Karpas-422 (cell line): ENCODE measurements around the gene DCN. TPM values are rescaled to one million over a fixed set of nuclear protein-coding genes. Genes with fewer than 3 reads are reported as not detected.

Experiments used
- DNase-seq: peaks from one replicate; pipeline ENCODE4 v3.0.0-alpha.2; 2015
- H2AFZ ChIP-seq: fragments of 200-600 bp; sonication (generic); 2 replicates; pipeline ENCODE4 v1.6.1; 2014; ENCODE audit warnings: antibody characterized with exemption, low read length, mixed read lengths
- H3K27ac ChIP-seq: fragments of 200-600 bp; sonication (generic); 2 replicates; pipeline ENCODE4 v1.5.1; 2014; ENCODE audit warnings: mild to moderate bottlenecking, low read length, moderate library complexity
- H3K27me3 ChIP-seq: fragments of 200-600 bp; sonication (generic); 2 replicates; pipeline ENCODE4 v1.6.1; 2014; ENCODE audit warnings: low read length, mixed read lengths
- H3K36me3 ChIP-seq: fragments of 200-600 bp; sonication (generic); 2 replicates; pipeline ENCODE4 v1.6.1; 2014; ENCODE audit warnings: low read length, mixed read lengths; ENCODE audit not compliant: insufficient read depth
- H3K4me1 ChIP-seq: fragments of 200-600 bp; sonication (generic); 2 replicates; pipeline ENCODE4 v1.6.1; 2014; ENCODE audit warnings: mild to moderate bottlenecking, low read length, mixed read lengths
- H3K4me2 ChIP-seq: fragments of 200-600 bp; sonication (generic); 2 replicates; pipeline ENCODE4 v1.6.1; 2014; ENCODE audit warnings: low read length, low read depth, mild to moderate bottlenecking; ENCODE audit not compliant: poor library complexity, severe bottlenecking
- H3K4me3 ChIP-seq: fragments of 200-600 bp; sonication (generic); 2 replicates; pipeline ENCODE4 v1.5.1; 2014; ENCODE audit warnings: mild to moderate bottlenecking, antibody characterized with exemption, low read length, mixed read lengths
- H3K79me2 ChIP-seq: fragments of 200-600 bp; sonication (generic); 2 replicates; pipeline ENCODE4 v1.6.1; 2014; ENCODE audit warnings: mild to moderate bottlenecking, low read length, mixed read lengths
- H3K9ac ChIP-seq: fragments of 200-600 bp; sonication (generic); 2 replicates; pipeline ENCODE4 v1.6.0; 2014; ENCODE audit warnings: low read length
- H3K9me2 ChIP-seq: fragments of 200-600 bp; sonication (generic), shearing (Covaris generic); replicated peaks from 2 replicates; pipeline ENCODE4 v1.6.0; 2014; ENCODE audit warnings: mild to moderate bottlenecking, low read length, moderate library complexity; ENCODE audit not compliant: insufficient read depth
- H3K9me3 ChIP-seq: fragments of 300-700, 200-600 bp; sonication (generic); 2 replicates; pipeline ENCODE4 v1.6.1; 2014; ENCODE audit warnings: low read length, mixed read lengths
- H4K20me1 ChIP-seq: fragments of 200-600 bp; sonication (generic); 2 replicates; pipeline ENCODE4 v1.6.1; 2014; ENCODE audit warnings: mild to moderate bottlenecking, antibody characterized with exemption, low read length, low read depth; ENCODE audit not compliant: insufficient read depth
- total RNA-seq: library from RNA; depleted of rRNA; stranded (reverse); fragments of >200 nt; shearing (Covaris generic); gene quantifications from 2 replicates; pipeline ENCODE4 v1.2.3, GENCODE V29; 2014; ENCODE audit warnings: low replicate concordance

DCN gene
- total RNA-seq, 1 experiment from 2014 or later, result 1,580 TPM

DNA sequence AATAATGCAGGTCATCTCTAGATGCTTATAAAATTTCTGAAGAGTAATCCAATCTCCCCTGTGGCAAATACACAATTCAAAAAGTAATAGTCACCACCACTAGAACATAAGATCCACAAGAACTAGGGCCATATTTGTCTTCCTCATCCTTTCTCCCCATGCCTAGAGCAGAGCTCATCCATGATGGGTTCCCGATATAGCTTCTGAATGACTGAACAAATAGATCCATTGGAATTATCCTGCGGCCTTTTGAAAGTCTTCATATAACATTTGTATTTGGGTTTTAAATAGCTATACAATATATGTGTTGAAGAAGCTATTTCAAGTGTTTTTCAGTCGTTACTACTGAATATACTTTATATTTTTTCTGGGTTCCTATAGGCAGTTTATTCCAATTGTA is 5.7 kb downstream of the DCN start:
- H3K36me3 ChIP-seq, result peaks cover 42% of the 10 kb centered on the region
- DNase-seq, result peak; percentile 58
- no peaks in the 10 kb centered on the region for H3K9me3 ChIP-seq
- peak overlapping the region; percentile 81 for H3K9ac ChIP-seq
- peaks cover 65% of the 10 kb centered on the region for H3K79me2 ChIP-seq
- peak overlapping the region; percentile 74 for H3K4me3 ChIP-seq
- peaks cover 70% of the 10 kb centered on the region for H3K4me1 ChIP-seq
- no peak overlapping the region for H2AFZ ChIP-seq
- peak overlapping the region; percentile 88 for H3K4me2 ChIP-seq
- H3K27me3 ChIP-seq, result no peaks in the 10 kb centered on the region
- no peaks in the 10 kb centered on the region for H4K20me1 ChIP-seq
- H3K9me2 ChIP-seq, result no peaks in the 10 kb centered on the region
- H3K27ac ChIP-seq, result peak overlapping the region; percentile 98

GRCh38 chr12:91176358-91176757 is 6.3 kb downstream of the DCN start:
- Histone ChIP-seq H4K20me1 (no peaks in the 10 kb centered on the region), H3K4me3 (peak overlapping the region; percentile 74), H3K36me3 (peaks cover 47% of the 10 kb centered on the region), H3K27ac (peak overlapping the region; percentile 98), H3K9ac (peak overlapping the region; percentile 81), H3K4me1 (peaks cover 69% of the 10 kb centered on the region), H3K4me2 (peak overlapping the region; percentile 88), H3K9me2 (no peaks in the 10 kb centered on the region), H3K9me3 (no peaks in the 10 kb centered on the region), H2AFZ (no peak overlapping the region), H3K79me2 (peaks cover 70% of the 10 kb centered on the region), H3K27me3 (no peaks in the 10 kb centered on the region)
- no peak for DNase-seq

- no peak overlapping the region for H2AFZ ChIP-seq
- H3K27me3 ChIP-seq, result no peaks in the 10 kb centered on the region
- peak overlapping the region; percentile 98 for H3K27ac ChIP-seq
- no peaks in the 10 kb centered on the region for H3K9me2 ChIP-seq
- H3K4me1 ChIP-seq, result peaks cover 43% of the 10 kb centered on the region
- peak overlapping the region; percentile 22; the same call in 1 of the 2 replicates for H3K9ac ChIP-seq
- H3K36me3 ChIP-seq, result peaks cover 48% of the 10 kb centered on the region
- no peaks in the 10 kb centered on the region for H3K9me3 ChIP-seq
- H4K20me1 ChIP-seq, result no peaks in the 10 kb centered on the region
- no peak overlapping the region for H3K4me3 ChIP-seq
- H3K79me2 ChIP-seq, result peaks cover 60% of the 10 kb centered on the region
- DNase-seq, result no peak
- H3K4me2 ChIP-seq, result peak overlapping the region; percentile 88
These were observed 9.5 kb downstream of the DCN start for GRCh38 chr12:91173124-91173523.

- no peak overlapping the region for H2AFZ ChIP-seq
- no peak for DNase-seq
- H3K9me2 ChIP-seq, result no peaks in the 10 kb centered on the region
- H4K20me1 ChIP-seq, result no peaks in the 10 kb centered on the region
- no peak overlapping the region for H3K9ac ChIP-seq
- peaks cover 56% of the 10 kb centered on the region for H3K79me2 ChIP-seq
- no peak overlapping the region for H3K4me2 ChIP-seq
- peaks cover 39% of the 10 kb centered on the region for H3K4me1 ChIP-seq
- H3K4me3 ChIP-seq, result no peak overlapping the region
- H3K9me3 ChIP-seq, result no peaks in the 10 kb centered on the region
- H3K27ac ChIP-seq, result peak overlapping the region; percentile 40; the same call in 1 of the 2 replicates
- H3K36me3 ChIP-seq, result peaks cover 41% of the 10 kb centered on the region
- no peaks in the 10 kb centered on the region for H3K27me3 ChIP-seq
These were observed 10.5 kb downstream of the DCN start for GRCh38 chr12:91172096-91172495.

DNA sequence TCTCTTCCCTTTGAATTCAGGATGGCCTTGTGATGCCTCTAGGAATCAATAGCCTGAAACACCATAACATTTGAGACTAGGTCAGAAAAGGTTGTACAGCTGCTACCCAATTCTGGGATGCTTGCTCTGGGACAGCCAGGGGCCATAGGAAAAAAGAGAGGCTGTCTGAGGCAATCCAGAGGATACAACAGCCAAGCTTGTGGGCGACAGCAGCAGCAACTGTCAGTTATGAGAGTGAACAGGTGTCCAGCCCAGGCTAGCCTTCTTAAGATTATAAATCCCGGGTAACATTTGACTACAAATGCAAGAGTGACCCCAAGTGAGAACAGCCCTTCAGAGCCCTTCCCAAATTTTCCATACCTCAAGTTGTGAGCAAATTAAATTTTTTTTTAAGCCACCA is 11.1 kb downstream of the DCN start:
- Histone ChIP-seq H3K27ac (peak overlapping the region; percentile 40; the same call in 1 of the 2 replicates), H2AFZ (no peak overlapping the region), H3K9ac (no peak overlapping the region), H3K9me3 (no peaks in the 10 kb centered on the region), H3K4me2 (no peak overlapping the region), H3K27me3 (no peaks in the 10 kb centered on the region), H3K4me3 (no peak overlapping the region), H4K20me1 (no peaks in the 10 kb centered on the region), H3K9me2 (no peaks in the 10 kb centered on the region), H3K36me3 (peaks cover 35% of the 10 kb centered on the region), H3K4me1 (peaks cover 33% of the 10 kb centered on the region), H3K79me2 (peaks cover 53% of the 10 kb centered on the region)
- DNase-seq, result no peak

DNA sequence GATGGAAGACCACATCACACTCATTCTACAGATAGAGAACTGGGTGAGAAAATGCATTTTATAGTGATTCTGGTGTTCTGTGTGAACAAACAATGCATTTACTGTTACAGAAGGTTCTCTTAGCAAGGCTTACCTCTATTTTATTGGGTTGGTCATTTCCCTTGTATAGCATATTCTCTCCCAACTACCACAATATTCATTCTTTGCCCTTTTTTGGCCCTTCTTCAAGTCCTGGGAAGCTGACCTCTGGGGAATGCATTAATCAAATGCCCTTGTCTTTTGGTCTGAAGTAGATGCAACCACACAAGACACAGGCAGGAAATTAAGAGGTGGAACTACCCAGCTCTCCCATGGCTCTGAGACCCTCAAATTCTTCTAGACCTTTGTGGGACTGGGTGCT is 19.5 kb downstream of the DCN start:
- Histone ChIP-seq H3K4me2 (no peak overlapping the region), H3K9me3 (no peaks in the 10 kb centered on the region), H3K79me2 (peaks cover 23% of the 10 kb centered on the region), H3K27me3 (no peaks in the 10 kb centered on the region), H3K4me1 (peaks cover 8% of the 10 kb centered on the region; the same call in 1 of the 2 replicates), H3K4me3 (no peak overlapping the region), H3K36me3 (peaks cover 42% of the 10 kb centered on the region), H3K9me2 (no peaks in the 10 kb centered on the region), H3K27ac (no peak overlapping the region), H2AFZ (no peak overlapping the region), H3K9ac (no peak overlapping the region), H4K20me1 (no peaks in the 10 kb centered on the region)
- no peak for DNase-seq

DNA sequence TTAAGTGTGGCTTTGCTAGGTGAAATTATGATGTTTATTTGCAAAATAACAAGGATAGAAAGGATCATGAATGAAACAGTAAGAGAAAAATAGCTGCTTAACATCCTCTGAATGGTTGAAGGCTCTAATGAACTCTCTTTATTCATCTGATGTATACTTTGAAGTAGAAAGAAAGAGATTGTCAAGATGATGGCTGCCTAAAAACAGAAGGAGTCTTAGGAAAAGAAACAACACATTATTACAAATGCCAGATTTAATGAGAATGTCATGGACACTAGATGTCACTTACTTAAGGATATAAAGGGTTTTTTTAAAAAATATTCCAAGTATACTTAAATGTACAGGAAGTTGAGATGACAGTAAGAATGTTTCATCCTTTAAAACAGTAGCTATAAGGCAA is 21.6 kb downstream of the DCN start:
- Histone ChIP-seq H3K4me2 (no peak overlapping the region), H4K20me1 (no peaks in the 10 kb centered on the region), H3K9me2 (no peaks in the 10 kb centered on the region), H3K27ac (no peak overlapping the region), H3K4me1 (peaks cover 8% of the 10 kb centered on the region; the same call in 1 of the 2 replicates), H3K79me2 (peaks cover 11% of the 10 kb centered on the region), H3K9me3 (no peaks in the 10 kb centered on the region), H3K9ac (no peak overlapping the region), H3K27me3 (no peaks in the 10 kb centered on the region), H2AFZ (no peak overlapping the region), H3K4me3 (no peak overlapping the region), H3K36me3 (peaks cover 58% of the 10 kb centered on the region)
- no peak for DNase-seq

GRCh38 chr12:91155990-91156389 is 26.6 kb downstream of the DCN start:
- no peaks in the 10 kb centered on the region for H3K27me3 ChIP-seq
- no peaks in the 10 kb centered on the region for H3K9me2 ChIP-seq
- no peak overlapping the region for H2AFZ ChIP-seq
- DNase-seq, result no peak
- H3K9ac ChIP-seq, result no peak overlapping the region
- H4K20me1 ChIP-seq, result no peaks in the 10 kb centered on the region
- no peak overlapping the region for H3K27ac ChIP-seq
- H3K4me1 ChIP-seq, result peaks cover 4% of the 10 kb centered on the region; the same call in 1 of the 2 replicates
- H3K4me2 ChIP-seq, result no peak overlapping the region
- H3K79me2 ChIP-seq, result peaks cover 5% of the 10 kb centered on the region
- no peak overlapping the region for H3K4me3 ChIP-seq
- H3K9me3 ChIP-seq, result no peaks in the 10 kb centered on the region
- peaks cover 71% of the 10 kb centered on the region for H3K36me3 ChIP-seq
